ENCODE results near the gene EYS.

DNA sequence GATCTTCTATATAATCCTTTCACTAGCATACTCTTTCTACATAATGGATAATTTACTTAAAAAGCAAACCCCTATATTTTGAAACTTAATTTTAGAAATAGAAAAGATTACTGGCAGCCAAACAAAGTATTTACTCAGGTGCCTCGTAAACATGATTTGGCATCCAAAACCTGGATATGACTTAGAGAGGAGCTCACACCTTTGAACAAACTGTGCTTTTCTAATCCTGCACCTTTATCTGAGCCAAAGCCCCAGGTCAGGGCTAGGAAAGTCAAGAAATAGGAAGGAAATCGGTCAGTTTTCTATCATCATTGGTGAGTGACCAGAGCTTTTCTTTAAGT is 1900.5 kb downstream of the EYS start:
- TF ChIP-seq YY1 (IDR thresholded peaks at IDR 0.05; ENCODE audit: insufficient read depth, insufficient read length) (no peak), ZNF274 (IDR thresholded peaks at IDR 0.05; ENCODE audit: low read depth, low read length) (no peak)
